DLD1 (cell line): ENCODE results near the gene OLFM2.
"Not testable (repeated sequence)": the region's sequence is repeated elsewhere in the genome, so short reads cannot be mapped to it uniquely, and the experiment has no call there.

Experiments used
- in situ Hi-C: cut with HindIII; loops from 2 replicates; pipeline ENCODE4 v1.10.0; 2017; ENCODE audit warnings: low sequenced_read_pairs

The OLFM2 gene

GRCh38 chr19:9943744-9944143, 7.4 kb upstream of the OLFM2 start:
- in situ Hi-C loops = no loop called here

DNA sequence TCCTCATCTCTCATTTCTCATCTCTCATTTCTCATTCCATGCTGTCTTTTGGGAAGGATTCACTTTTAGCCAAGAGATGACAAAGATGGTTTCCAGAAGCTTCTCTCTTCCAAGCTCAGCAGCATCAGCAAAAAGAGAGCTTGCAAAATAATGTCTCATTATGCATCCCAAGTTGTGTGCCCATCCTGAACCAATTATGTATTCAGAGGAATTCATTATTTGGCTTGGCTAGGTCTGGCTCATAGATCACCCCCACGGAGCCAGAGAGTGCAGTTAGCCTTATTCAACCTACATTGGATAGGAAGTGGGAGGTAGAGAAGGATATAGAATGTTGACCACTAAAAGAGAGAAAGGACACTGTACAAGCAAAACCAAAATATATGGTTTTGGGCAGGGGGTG, 5.4 kb upstream of the OLFM2 start:
- in situ Hi-C loops = no loop called here

DNA sequence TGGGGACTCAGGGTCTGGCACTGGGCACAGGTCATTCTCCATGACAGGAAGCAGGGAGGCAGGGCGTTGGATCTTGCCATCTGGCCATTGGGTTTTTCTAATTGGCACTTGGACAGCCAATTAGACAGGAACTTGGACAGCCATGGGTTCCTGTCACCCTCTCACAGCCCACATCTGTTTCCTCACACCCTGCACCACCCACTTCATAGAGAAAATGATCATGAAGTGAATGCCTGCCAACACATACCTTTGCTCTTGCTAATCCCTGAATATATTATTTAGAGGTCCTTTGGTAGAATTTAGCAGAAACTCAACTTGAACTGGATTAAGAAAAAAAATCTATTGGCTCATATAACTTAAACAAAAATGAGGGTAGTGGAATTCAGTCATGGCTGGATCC, 4.9 kb upstream of the OLFM2 start:
- in situ Hi-C loops = no loop called here

GRCh38 chr19:9940778-9941177, 4.5 kb upstream of the OLFM2 start:
- in situ Hi-C loops = no loop called here

DNA sequence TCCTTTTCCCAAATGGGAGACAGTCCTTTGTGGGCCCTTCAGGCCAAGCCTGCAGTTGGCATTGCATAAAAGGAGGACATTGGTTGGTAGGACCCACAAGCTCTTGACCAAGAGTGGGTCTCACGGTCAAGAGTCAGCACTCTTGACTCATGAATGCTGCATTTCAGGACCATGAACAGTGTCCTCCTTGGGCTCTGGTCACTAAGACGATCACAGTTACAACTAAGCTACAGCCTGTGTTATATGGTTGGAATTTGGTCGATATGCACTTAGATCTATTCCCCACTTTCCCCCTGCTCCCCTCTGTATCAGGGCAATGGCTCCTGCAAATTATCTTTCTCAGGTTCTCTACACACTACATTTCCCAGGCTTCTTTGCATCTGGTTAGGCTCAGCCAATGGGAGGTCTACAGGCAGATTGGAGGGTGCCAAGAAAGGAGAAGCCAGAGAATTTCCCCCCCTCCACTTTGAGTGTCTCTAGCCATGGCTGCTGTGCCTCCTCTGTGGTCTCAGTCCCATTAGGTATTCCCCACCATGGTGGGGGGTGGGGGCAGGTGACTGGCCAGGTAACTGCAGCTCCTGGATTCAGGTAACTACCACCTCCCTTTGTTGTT, 3.1 kb upstream of the OLFM2 start:
- in situ Hi-C loops = no loop called here

DNA sequence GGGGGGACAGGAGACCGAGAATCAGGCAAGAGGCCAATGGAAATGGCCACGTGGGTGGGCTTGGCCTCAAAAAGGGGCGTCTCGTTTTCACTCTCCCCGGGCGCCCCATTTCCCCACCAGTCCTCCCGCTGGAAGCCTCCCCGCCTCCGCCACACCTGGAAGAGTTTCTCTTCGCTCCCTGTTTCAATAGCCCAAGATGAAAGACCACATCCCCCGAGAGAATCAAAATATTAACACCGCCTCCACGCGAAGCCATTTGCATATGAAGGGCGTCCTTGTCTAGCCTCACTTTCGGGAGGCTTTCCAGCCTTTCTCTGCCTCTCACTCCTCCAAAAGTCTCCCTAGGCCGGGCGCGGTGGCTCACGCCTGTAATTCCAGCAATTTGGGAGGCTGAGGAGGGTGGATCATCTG, 691 bp upstream of the OLFM2 start:
- in situ Hi-C loops = no loop called here

GRCh38 chr19:9935506-9936325, 599 bp downstream of the OLFM2 start:
- in situ Hi-C loops = no loop called here

DNA sequence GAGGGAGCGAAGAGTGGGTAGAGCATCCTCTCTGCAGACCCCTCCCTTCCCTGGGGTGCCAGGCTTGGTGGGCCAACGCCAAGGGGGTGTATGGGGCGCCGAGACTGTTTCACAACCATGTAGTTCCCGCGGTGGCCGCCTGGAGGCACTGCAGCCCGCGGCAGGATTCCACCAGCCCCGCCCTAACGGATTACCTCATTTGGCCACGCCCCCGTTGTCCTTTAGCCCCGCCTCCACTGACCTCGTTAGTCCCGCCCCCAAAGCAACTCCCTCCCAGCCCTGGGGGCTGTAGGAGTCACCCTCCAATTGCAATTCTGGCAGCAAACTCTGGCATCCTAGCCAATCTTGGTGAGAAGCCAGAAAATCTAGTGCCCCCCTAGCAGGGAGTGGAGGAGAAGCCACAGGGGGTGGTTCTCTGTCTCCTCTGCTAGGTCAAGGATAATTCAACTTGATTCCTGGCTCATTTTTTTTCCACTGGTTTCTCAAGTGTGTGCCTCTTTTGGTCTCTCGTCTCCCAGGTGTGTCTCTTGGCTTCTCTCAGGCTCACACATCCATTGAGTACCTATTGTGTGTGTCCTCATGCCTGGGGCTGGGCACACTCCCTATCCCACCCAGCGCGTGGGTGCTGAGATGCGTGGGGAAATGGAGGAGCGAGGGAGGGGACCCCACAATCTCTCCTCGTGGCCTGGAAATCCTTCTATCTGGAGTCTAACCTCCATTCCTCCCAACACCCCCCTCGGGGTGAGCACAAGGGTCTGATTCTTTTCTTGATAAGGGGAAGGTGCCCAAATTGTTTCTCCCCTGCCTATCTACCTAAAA, 2.0 kb downstream of the OLFM2 start:
- in situ Hi-C loops = no loop called here

- in situ Hi-C loops = no loop called here
These were observed 3.5 kb downstream of the OLFM2 start for GRCh38 chr19:9932835-9933234.

- in situ Hi-C loops = no loop called here
These were observed 4.7 kb downstream of the OLFM2 start for GRCh38 chr19:9931629-9932028.

- in situ Hi-C loops = no loop called here
These were observed 12.9 kb downstream of the OLFM2 start for GRCh38 chr19:9923440-9923839.

- in situ Hi-C loops = not testable (repeated sequence)
These were observed 13.4 kb downstream of the OLFM2 start for GRCh38 chr19:9922782-9923379.

DNA sequence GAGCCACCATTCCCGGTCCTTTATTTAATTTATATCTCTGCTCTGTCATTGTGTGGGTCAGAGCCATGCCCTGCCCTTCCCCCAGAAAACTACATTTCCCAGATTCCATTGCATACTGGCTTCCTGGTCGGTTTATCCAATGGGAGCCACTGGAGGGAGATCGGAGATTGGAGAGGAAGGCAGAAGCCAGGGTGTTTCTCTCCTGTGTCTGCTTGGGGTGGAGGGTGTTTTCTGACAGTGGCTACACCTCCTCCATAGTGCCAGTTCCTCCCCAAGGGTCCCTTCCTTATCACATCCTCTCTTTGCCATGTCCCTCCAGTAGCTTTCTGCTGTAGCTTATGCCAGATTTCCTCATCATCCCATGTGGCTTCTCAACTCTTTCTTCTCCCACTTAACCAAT, 19.0 kb downstream of the OLFM2 start:
- in situ Hi-C loops = no loop called here

GRCh38 chr19:9916719-9917118, 19.6 kb downstream of the OLFM2 start:
- in situ Hi-C loops = no loop called here

DNA sequence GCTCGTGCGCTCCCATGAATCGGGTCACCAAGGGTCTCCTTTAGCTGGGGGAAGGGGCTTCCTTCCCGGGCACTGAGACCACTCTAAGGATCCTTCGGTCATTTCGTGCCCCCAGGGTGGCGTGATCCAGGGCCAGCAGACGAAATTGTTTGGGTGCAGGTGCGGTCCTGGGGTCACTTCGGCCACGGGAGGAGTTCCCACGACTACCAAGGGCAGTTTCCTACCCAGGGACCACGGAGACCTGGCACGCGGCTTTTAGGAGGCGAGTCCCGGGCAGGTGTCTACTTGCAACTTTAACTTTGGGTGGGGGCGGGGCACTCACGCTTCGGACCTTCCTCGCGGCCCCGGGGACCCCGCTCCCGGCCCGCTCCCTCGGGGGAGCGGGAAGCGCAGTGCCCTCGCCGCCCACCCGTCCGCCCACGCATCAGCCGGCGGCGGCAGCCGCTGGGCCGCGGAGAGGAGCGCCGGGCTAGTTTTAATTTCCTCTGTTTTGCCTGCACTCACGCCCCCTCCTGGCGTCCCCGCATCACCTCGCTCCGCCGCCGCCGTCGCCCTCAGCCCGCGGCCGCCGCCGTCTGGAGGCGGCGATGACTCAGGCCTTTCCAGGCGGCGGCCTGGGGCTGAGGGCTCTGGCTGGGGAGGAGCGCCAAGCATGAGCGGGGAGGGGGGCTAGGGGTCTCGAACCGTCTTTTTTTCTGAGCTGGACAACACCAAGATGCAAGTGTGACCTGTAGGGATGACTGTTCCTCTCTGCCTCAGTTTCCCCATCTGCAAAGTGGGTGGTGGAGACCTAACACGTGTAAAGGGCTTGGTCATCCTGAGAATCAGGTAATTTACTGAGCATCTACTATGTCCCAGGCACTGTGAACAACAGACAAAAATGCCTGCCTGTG, 21.8 kb downstream of the OLFM2 start:
- in situ Hi-C loops = no loop called here

- in situ Hi-C loops = no loop called here
These were observed 22.4 kb downstream of the OLFM2 start for GRCh38 chr19:9914001-9914314.

- in situ Hi-C loops = no loop called here
These were observed 22.9 kb downstream of the OLFM2 start for GRCh38 chr19:9913237-9914000.

- in situ Hi-C loops = no loop called here
These were observed 23.6 kb downstream of the OLFM2 start for GRCh38 chr19:9912551-9913236.

DNA sequence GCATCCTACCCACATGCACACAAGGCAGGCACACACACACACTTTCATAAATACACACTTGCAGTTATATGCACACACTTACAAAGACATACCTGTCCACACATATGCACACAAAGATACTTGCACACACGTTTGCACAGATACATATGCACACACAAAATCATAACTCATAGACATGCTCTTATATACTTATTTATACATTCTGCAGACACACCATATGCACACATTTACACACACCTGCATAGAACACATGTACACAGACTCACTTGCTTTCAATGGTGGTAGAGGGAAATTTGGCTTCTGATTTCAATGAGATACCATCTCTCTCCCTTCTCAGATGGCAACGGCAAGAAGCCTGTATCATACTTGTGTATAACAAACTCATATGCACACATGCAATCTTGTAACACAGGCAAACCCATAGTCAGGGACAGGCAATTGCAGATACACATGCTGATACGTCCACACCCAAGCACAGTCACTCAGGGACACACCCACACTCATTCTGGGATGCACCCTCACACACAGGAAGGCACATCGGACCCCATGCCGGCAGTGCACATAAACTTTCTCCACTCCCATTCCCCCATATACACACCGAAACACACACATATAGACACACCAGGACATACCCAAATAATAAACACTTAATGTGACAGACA, 24.7 kb downstream of the OLFM2 start:
- in situ Hi-C loops = no loop called here
